Astrocyte (in vitro differentiated cells and primary cell): Measurements from ENCODE around the gene TM7SF2.

Experiments
- CTCF ChIP-seq: IDR thresholded peaks from 2 replicates; pipeline ENCODE4 v1.5.1; 2011; ENCODE audit warnings: low read depth, mild to moderate bottlenecking, inconsistent platforms, low read length, moderate library complexity; ENCODE audit not compliant: insufficient read depth
- EZH2 ChIP-seq: IDR thresholded peaks from 2 replicates; pipeline ENCODE4 v1.6.1; 2012; ENCODE audit warnings: mild to moderate bottlenecking, low read length, inconsistent platforms; ENCODE audit not compliant: insufficient read depth

DNA sequence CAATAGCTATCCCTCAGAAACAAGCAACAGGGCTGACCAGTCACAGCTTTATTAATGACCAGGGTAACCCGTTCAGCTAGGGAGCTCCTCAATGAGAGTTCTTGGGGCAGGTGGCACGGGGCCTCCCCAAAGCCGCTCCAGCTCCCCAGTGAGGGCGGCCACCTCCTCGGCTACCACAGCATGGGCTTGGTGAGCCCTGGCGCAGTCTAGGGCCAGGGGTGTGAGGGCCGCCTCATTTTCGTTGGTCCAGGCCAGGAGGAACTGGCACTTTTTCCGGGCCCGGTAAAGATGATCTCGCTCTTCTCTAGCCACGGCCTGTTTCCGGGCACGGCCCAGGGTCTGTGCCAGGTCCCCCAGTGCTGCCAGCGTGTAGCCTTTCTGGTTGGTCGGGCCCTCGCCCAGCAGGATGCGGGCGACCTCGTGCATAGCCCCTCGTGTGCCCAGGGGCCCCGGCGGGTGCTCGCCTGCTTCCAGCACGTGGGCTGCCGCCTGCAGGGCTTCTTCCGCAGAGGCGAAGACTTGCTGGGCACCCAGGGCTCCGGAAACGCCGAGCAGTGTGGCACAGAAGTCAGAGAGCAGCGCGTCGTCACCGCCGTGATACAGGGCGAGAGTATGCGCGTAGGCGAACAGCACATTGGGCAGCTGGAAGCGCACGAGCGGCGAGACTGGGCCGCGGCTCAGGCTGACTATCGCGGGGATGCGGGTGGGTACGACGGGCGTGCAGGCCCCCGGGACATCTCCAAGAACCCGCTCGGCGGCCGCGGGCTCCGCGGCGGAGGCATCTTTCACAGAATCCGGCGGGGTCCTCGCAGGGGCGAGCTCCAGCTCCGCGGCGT lies 4.9 kb downstream of the TM7SF2 start:
- no peak for TF ChIP-seq CTCF
- no peak for TF ChIP-seq EZH2
